ENCODE data around the gene B3GNT5.

B3GNT5 gene

GRCh38 chr3:183266454-183266853, 13.4 kb downstream of the B3GNT5 start:
- no peak for DNase-seq

- DNase-seq = no peak
Observed at GRCh38 chr3:183267140-183267539, 14.1 kb downstream of the B3GNT5 start.

- DNase-seq = no peak
Observed at GRCh38 chr3:183268366-183268765, 15.3 kb downstream of the B3GNT5 start.

GRCh38 chr3:183269345-183269744, 16.3 kb downstream of the B3GNT5 start:
- DNase-seq = no peak

- DNase-seq = no peak
Observed at GRCh38 chr3:183270344-183270743, 17.3 kb downstream of the B3GNT5 start.

GRCh38 chr3:183272142-183272541, 19.1 kb downstream of the B3GNT5 start:
- DNase-seq = no peak

GRCh38 chr3:183272791-183273190, 19.7 kb downstream of the B3GNT5 start:
- no peak for DNase-seq

- no peak for DNase-seq
Observed at GRCh38 chr3:183274609-183275008, 21.6 kb downstream of the B3GNT5 start.

- peak; percentile 25 for DNase-seq
Observed at GRCh38 chr3:183275418-183275817, 22.4 kb downstream of the B3GNT5 start.

GRCh38 chr3:183275937-183276336, 22.9 kb downstream of the B3GNT5 start:
- no peak for DNase-seq

GRCh38 chr3:183277260-183277659, 24.2 kb downstream of the B3GNT5 start:
- DNase-seq = no peak

- DNase-seq = peak; percentile 47
Observed at GRCh38 chr3:183278479-183279088, 25.5 kb downstream of the B3GNT5 start.

GRCh38 chr3:183279371-183279770, 26.3 kb downstream of the B3GNT5 start:
- DNase-seq = no peak

GRCh38 chr3:183281126-183281797, 28.2 kb downstream of the B3GNT5 start:
- no peak for DNase-seq

- DNase-seq = no peak
Observed at GRCh38 chr3:183283886-183284285, 30.8 kb downstream of the B3GNT5 start.

GRCh38 chr3:183284570-183284969, 31.5 kb downstream of the B3GNT5 start:
- DNase-seq = no peak

- no peak for DNase-seq
Observed at GRCh38 chr3:183285318-183285717, 32.3 kb downstream of the B3GNT5 start.

- DNase-seq = no peak
Observed at GRCh38 chr3:183285828-183286457, 32.9 kb downstream of the B3GNT5 start.

- DNase-seq = no peak
Observed at GRCh38 chr3:183287301-183287971, 34.4 kb downstream of the B3GNT5 start.

- DNase-seq = no peak
Observed at GRCh38 chr3:183288117-183288516, 35.1 kb downstream of the B3GNT5 start.

- DNase-seq = no peak
Observed at GRCh38 chr3:183290216-183290615, 37.2 kb downstream of the B3GNT5 start.

GRCh38 chr3:183291497-183292031, 38.5 kb downstream of the B3GNT5 start:
- no peak for DNase-seq

GRCh38 chr3:183293966-183294365, 40.9 kb downstream of the B3GNT5 start:
- DNase-seq = no peak

GRCh38 chr3:183295211-183295610, 42.2 kb downstream of the B3GNT5 start:
- DNase-seq = no peak

Data from DMS79 (cell line).